Tibial nerve (tissue), 4 donors: Measurements from ENCODE around the gene TBC1D5. TPM values are rescaled to one million over a fixed set of nuclear protein-coding genes. Genes with fewer than 3 reads are reported as not detected.

Experiments used
- DNase-seq, 2 donors: peaks; one replicate each; pipeline ENCODE4 v3.0.0-alpha.2; 2019; ENCODE audit warnings: low spot score in 2 of 2
- H3K27ac ChIP-seq, 4 donors: fragments of 200-600 bp; sonication (generic) in 3 of 4; one replicate each; pipeline ENCODE4 v1.5.1; 2017 to 2019; ENCODE audit warnings: mild to moderate bottlenecking in 1 of 4
- H3K27me3 ChIP-seq, 2 donors: fragments of 200-600 bp; sonication (generic) in 1 of 2; one replicate each; pipeline versions ENCODE4 v1.5.1 to v1.6.0; 2017 to 2019
- H3K36me3 ChIP-seq, 3 donors: fragments of 200-600 bp; sonication (generic); one replicate each; pipeline ENCODE4 v1.5.1; 2018 to 2019
- H3K4me1 ChIP-seq, 4 donors: fragments of 200-600 bp; sonication (generic) in 3 of 4; one replicate each; pipeline ENCODE4 v1.5.1; 2017 to 2019
- H3K4me3 ChIP-seq, 4 donors: fragments of 200-600 bp; sonication (generic) in 3 of 4; one replicate each; pipeline ENCODE4 v1.5.1; 2017 to 2019; ENCODE audit warnings: mild to moderate bottlenecking in 1 of 4, moderate library complexity in 1 of 4
- H3K9me3 ChIP-seq, 4 donors: fragments of 200-600 bp; sonication (generic) in 3 of 4; one replicate each; pipeline ENCODE4 v1.5.1; 2017 to 2019
- CTCF ChIP-seq, 5 experiments: fragments of 200-600 bp in 3 of 5; fragments of 450-650 bp in 2 of 5; sonication (generic) in 3 of 5; IDR thresholded peaks; one replicate each; pipeline ENCODE4 v1.5.1; 2016 to 2019; ENCODE audit warnings: antibody characterized with exemption in 5 of 5, mild to moderate bottlenecking in 3 of 5, moderate library complexity in 2 of 5
- EP300 ChIP-seq, 2 donors: sonication (generic); formaldehyde crosslinking; IDR thresholded peaks; one replicate each; pipeline ENCODE4 v1.6.1; 2017; ENCODE audit warnings: antibody characterized with exemption in 2 of 2, mild to moderate bottlenecking in 1 of 2
- POLR2A ChIP-seq, 2 donors: fragments of 450-650 bp; IDR thresholded peaks; one replicate each; pipeline ENCODE4 v1.6.1; 2017; ENCODE audit warnings: antibody characterized with exemption in 2 of 2, mild to moderate bottlenecking in 2 of 2, moderate library complexity in 2 of 2
- WGBS, 2 donors: methylation state at CpG; one replicate each; pipeline ENCODE4 v1.1.5; 2018; 5-methylcytosine and 5-hydroxymethylcytosine counted together
- total RNA-seq, 4 donors: library from RNA; depleted of rRNA; stranded (reverse); fragments of >200 nt; gene quantifications; one replicate each; pipeline ENCODE4 v1.1.0, GENCODE V29; 2016

The TBC1D5 gene
- total RNA-seq, 4 donors from 2014 or later = 55.2 to 128 (median 79.4) TPM

- no peak overlapping the region for H3K4me3 ChIP-seq
- TF ChIP-seq EP300 (IDR thresholded peaks at IDR 0.05) (no peak), POLR2A (IDR thresholded peaks at IDR 0.05) (no peak), CTCF (IDR thresholded peaks at IDR 0.05) (no peak)
- H3K9me3 ChIP-seq = peaks cover 0 to 7% (median 0%) of the 10 kb centered on the region in 4 donors
- H3K36me3 ChIP-seq = peaks cover 0 to 39% (median 0%) of the 10 kb centered on the region in 3 donors
- H3K4me1 ChIP-seq = no peaks in the 10 kb centered on the region
- WGBS, 2 donors = 91% methylated on average over 3 of the region's 3 CpGs
- H3K27ac ChIP-seq = no peak overlapping the region
- no peaks in the 10 kb centered on the region for H3K27me3 ChIP-seq
- DNase-seq = no peak
Observed at GRCh38 chr3:17390785-17391184, 351.6 kb downstream of the TBC1D5 start.

- H3K36me3 ChIP-seq = peaks cover 0 to 20% (median 0%) of the 10 kb centered on the region in 3 donors
- no peaks in the 10 kb centered on the region for H3K27me3 ChIP-seq
- DNase-seq = no peak
- no peak overlapping the region for H3K27ac ChIP-seq
- H3K4me3 ChIP-seq = no peak overlapping the region
- TF ChIP-seq EP300 (IDR thresholded peaks at IDR 0.05) = no peak
- no peak for TF ChIP-seq POLR2A (IDR thresholded peaks at IDR 0.05)
- TF ChIP-seq CTCF (IDR thresholded peaks at IDR 0.05) = no peak
- WGBS, 2 donors = 98 to 100% methylated on average over 1 of the region's 1 CpG
- H3K9me3 ChIP-seq = no peaks in the 10 kb centered on the region
- peaks cover 0 to 8% (median 0%) of the 10 kb centered on the region in 4 donors for H3K4me1 ChIP-seq
Observed at GRCh38 chr3:17387108-17387507, 355.3 kb downstream of the TBC1D5 start.

- Histone ChIP-seq H3K9me3 (no peaks in the 10 kb centered on the region), H3K4me1 (peaks cover 0 to 8% (median 0%) of the 10 kb centered on the region in 4 donors), H3K27ac (no peak overlapping the region), H3K4me3 (no peak overlapping the region), H3K27me3 (no peaks in the 10 kb centered on the region), H3K36me3 (peaks cover 0 to 19% (median 0%) of the 10 kb centered on the region in 3 donors)
- no peak for TF ChIP-seq POLR2A (IDR thresholded peaks at IDR 0.05)
- no peak for TF ChIP-seq EP300 (IDR thresholded peaks at IDR 0.05)
- TF ChIP-seq CTCF (IDR thresholded peaks at IDR 0.05) = no peak
- 93 to 95% methylated on average over 8 of the region's 8 CpGs for WGBS, 2 donors
- no peak for DNase-seq
Observed at GRCh38 chr3:17386432-17386831, 356.0 kb downstream of the TBC1D5 start.

GRCh38 chr3:17384567-17385296 is 357.7 kb downstream of the TBC1D5 start:
- WGBS, 2 donors = 73 to 79% methylated on average over 3 of the region's 3 CpGs
- Histone ChIP-seq H3K4me1 (peaks cover 0 to 8% (median 0%) of the 10 kb centered on the region in 4 donors), H3K4me3 (no peak overlapping the region), H3K27me3 (no peaks in the 10 kb centered on the region), H3K27ac (no peak overlapping the region), H3K36me3 (peaks cover 0 to 7% (median 0%) of the 10 kb centered on the region in 3 donors), H3K9me3 (no peaks in the 10 kb centered on the region)
- TF ChIP-seq POLR2A (IDR thresholded peaks at IDR 0.05) = no peak
- no peak for TF ChIP-seq CTCF (IDR thresholded peaks at IDR 0.05)
- TF ChIP-seq EP300 (IDR thresholded peaks at IDR 0.05) = peak in 1 of 2 donors; percentile 10
- no peak for DNase-seq

GRCh38 chr3:17373304-17373703 is 369.1 kb downstream of the TBC1D5 start:
- peaks cover 0 to 19% (median 0%) of the 10 kb centered on the region in 3 donors for H3K36me3 ChIP-seq
- DNase-seq = no peak
- H3K27me3 ChIP-seq = no peaks in the 10 kb centered on the region
- no peaks in the 10 kb centered on the region for H3K9me3 ChIP-seq
- H3K27ac ChIP-seq = no peak overlapping the region
- no peak for TF ChIP-seq CTCF (IDR thresholded peaks at IDR 0.05)
- TF ChIP-seq POLR2A (IDR thresholded peaks at IDR 0.05) = no peak
- no peak for TF ChIP-seq EP300 (IDR thresholded peaks at IDR 0.05)
- no peak overlapping the region for H3K4me3 ChIP-seq
- WGBS, 2 donors = 81 to 90% methylated on average over 1 of the region's 1 CpG
- peaks cover 0 to 7% (median 0%) of the 10 kb centered on the region in 4 donors for H3K4me1 ChIP-seq
